Breast epithelium (tissue), 4 donors: ENCODE data around the gene GNAI3. TPM values are rescaled to one million over a fixed set of nuclear protein-coding genes. Genes with fewer than 3 reads are reported as not detected.

ENCODE experiments used
- DNase-seq, 2 donors: peaks; one replicate each; pipeline ENCODE4 v3.0.0-alpha.2; 2019; ENCODE audit warnings: low spot score in 2 of 2
- H3K27ac ChIP-seq, 2 donors: fragments of 200-600 bp; sonication (generic) in 1 of 2; one replicate each; pipeline ENCODE4 v1.5.1; 2016 to 2019; ENCODE audit warnings: mild to moderate bottlenecking in 1 of 2
- H3K27me3 ChIP-seq, 2 donors: fragments of 200-600 bp; sonication (generic) in 1 of 2; one replicate each; pipeline versions ENCODE4 v1.5.1 to v1.6.0; 2017 to 2019; ENCODE audit warnings: control low read depth in 1 of 2, mild to moderate bottlenecking in 1 of 2
- H3K36me3 ChIP-seq: fragments of 200-600 bp; one replicate; pipeline ENCODE4 v1.5.1; 2019
- H3K4me1 ChIP-seq, 2 donors: fragments of 200-600 bp; sonication (generic); one replicate each; pipeline ENCODE4 v1.5.1; 2016 to 2019; ENCODE audit warnings: control low read depth in 1 of 2
- H3K4me3 ChIP-seq, 3 donors: fragments of 200-600 bp; sonication (generic); 1 replicate in 2 of 3; 2 replicates in 1 of 3; pipeline ENCODE4 v1.5.1; 2016 to 2019; ENCODE audit warnings: mild to moderate bottlenecking in 3 of 3, moderate library complexity in 2 of 3
- H3K9me3 ChIP-seq, 2 donors: fragments of 200-600 bp; sonication (generic) in 1 of 2; one replicate each; pipeline ENCODE4 v1.5.1; 2016 to 2019; ENCODE audit warnings: control low read depth in 1 of 2
- CTCF ChIP-seq, 3 donors: fragments of 450-650 bp; IDR thresholded peaks; one replicate each; pipeline ENCODE4 v1.5.1; 2016 to 2017; ENCODE audit warnings: antibody characterized with exemption in 3 of 3, mild to moderate bottlenecking in 3 of 3, moderate library complexity in 3 of 3
- POLR2A ChIP-seq: fragments of 450-650 bp; IDR thresholded peaks from one replicate; pipeline ENCODE4 v1.6.1; 2016; ENCODE audit warnings: antibody characterized with exemption, mild to moderate bottlenecking, moderate library complexity
- POLR2AphosphoS5 ChIP-seq, 3 donors: sonication (generic); formaldehyde crosslinking; IDR thresholded peaks; one replicate each; pipeline ENCODE4 v1.6.1; 2017; ENCODE audit warnings: antibody characterized with exemption in 3 of 3
- intact Hi-C: fragments of 100-400 bp; cut with DNase I; formaldehyde crosslinking; loops from one replicate; pipeline ENCODE4 v1.15.1; 2023; ENCODE audit warnings: low total_unique reads
- total RNA-seq, 3 donors: library from RNA; depleted of rRNA; stranded (reverse); fragments of >200 nt; gene quantifications; one replicate each; pipeline ENCODE4 v1.1.0, GENCODE V29; 2016

Gene GNAI3
- total RNA-seq, 3 donors from 2014 or later = 5.9 to 6.9 (median 6.2) TPM

- no peak for DNase-seq
- H3K9me3 ChIP-seq = no peaks in the 10 kb centered on the region
- TF ChIP-seq POLR2AphosphoS5 (IDR thresholded peaks at IDR 0.05) (no peak), POLR2A (no peak), CTCF (IDR thresholded peaks at IDR 0.05) (no peak)
- peaks cover 0 to 7% of the 10 kb centered on the region in 2 donors for H3K4me1 ChIP-seq
- no peak overlapping the region for H3K27ac ChIP-seq
- no peak overlapping the region for H3K4me3 ChIP-seq
- intact Hi-C loops = no loop called here
- no peaks in the 10 kb centered on the region for H3K27me3 ChIP-seq
- no peaks in the 10 kb centered on the region for H3K36me3 ChIP-seq
These were observed 76.8 kb downstream of the GNAI3 start for GRCh38 chr1:109625176-109625575.

- Histone ChIP-seq H3K27me3 (no peaks in the 10 kb centered on the region), H3K36me3 (no peaks in the 10 kb centered on the region), H3K4me3 (no peak overlapping the region), H3K27ac (no peak overlapping the region), H3K4me1 (peaks cover 0 to 7% of the 10 kb centered on the region in 2 donors), H3K9me3 (no peaks in the 10 kb centered on the region)
- intact Hi-C loops = no loop called here
- DNase-seq = no peak
- no peak for TF ChIP-seq POLR2AphosphoS5 (IDR thresholded peaks at IDR 0.05)
- no peak for TF ChIP-seq CTCF (IDR thresholded peaks at IDR 0.05)
- no peak for TF ChIP-seq POLR2A
These were observed 77.5 kb downstream of the GNAI3 start for GRCh38 chr1:109625601-109626560.

- Histone ChIP-seq H3K36me3 (no peaks in the 10 kb centered on the region), H3K27ac (no peak overlapping the region), H3K9me3 (no peaks in the 10 kb centered on the region), H3K4me3 (no peak overlapping the region), H3K27me3 (no peaks in the 10 kb centered on the region), H3K4me1 (peaks cover 0 to under 1% of the 10 kb centered on the region in 2 donors)
- no peak for DNase-seq
- intact Hi-C loops = no loop called here
- TF ChIP-seq POLR2AphosphoS5 (IDR thresholded peaks at IDR 0.05) = no peak
These were observed 78.4 kb downstream of the GNAI3 start for GRCh38 chr1:109626682-109627408.

GRCh38 chr1:109627692-109628399 lies 79.4 kb downstream of the GNAI3 start:
- H3K36me3 ChIP-seq = no peaks in the 10 kb centered on the region
- no peak for TF ChIP-seq CTCF (IDR thresholded peaks at IDR 0.05)
- no peak for TF ChIP-seq POLR2AphosphoS5 (IDR thresholded peaks at IDR 0.05)
- TF ChIP-seq POLR2A = no peak
- no peak overlapping the region for H3K27ac ChIP-seq
- no peaks in the 10 kb centered on the region for H3K9me3 ChIP-seq
- H3K4me1 ChIP-seq = no peaks in the 10 kb centered on the region
- DNase-seq = no peak
- no peaks in the 10 kb centered on the region for H3K27me3 ChIP-seq
- H3K4me3 ChIP-seq = no peak overlapping the region
- intact Hi-C loops = no loop called here

DNA sequence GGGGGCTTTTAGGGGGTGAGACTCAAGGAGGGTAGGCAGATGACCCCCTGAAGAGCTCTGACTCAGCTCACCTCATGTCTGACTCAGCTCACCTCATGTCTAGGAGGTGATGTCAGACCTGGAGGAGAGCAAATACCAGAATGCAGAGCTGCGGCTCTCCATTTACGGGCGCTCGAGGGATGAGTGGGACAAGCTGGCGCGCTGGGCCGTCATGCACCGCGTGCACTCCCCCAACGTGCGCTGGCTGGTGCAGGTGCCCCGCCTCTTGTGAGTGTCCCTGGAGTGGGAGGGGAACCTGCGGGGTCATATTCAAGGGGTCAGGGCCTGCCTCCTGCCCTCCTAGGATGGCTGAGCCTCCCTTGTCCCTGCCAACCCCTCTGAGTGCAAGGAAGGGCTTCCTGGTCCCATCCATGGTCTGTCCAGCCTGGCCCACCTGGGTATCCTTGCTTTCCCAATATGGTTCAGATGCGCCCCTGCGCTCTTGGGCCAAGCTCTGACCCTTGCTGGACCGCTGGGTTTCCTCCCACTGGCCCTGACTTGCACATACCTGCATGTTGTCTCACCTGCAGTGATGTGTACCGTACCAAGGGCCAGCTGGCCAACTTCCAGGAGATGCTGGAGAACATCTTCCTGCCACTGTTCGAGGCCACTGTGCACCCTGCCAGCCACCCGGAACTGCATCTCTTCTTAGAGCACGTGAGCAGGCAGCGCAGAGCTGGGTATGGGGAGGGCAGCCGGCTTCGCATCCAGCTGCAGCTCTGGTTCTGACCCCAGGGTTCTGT lies 80.3 kb downstream of the GNAI3 start:
- no peak for DNase-seq
- no peaks in the 10 kb centered on the region for H3K9me3 ChIP-seq
- H3K27me3 ChIP-seq = no peaks in the 10 kb centered on the region
- intact Hi-C loops = no loop called here
- no peaks in the 10 kb centered on the region for H3K4me1 ChIP-seq
- TF ChIP-seq CTCF (IDR thresholded peaks at IDR 0.05) (no peak), POLR2A (no peak), POLR2AphosphoS5 (IDR thresholded peaks at IDR 0.05) (no peak)
- H3K4me3 ChIP-seq = no peak overlapping the region
- H3K36me3 ChIP-seq = no peaks in the 10 kb centered on the region
- no peak overlapping the region for H3K27ac ChIP-seq
